ENCODE data around the gene PTPRN2.

Gene PTPRN2

GRCh38 chr7:158141806-158142518 lies 445.7 kb downstream of the PTPRN2 start:
- no peak for DNase-seq

GRCh38 chr7:158141221-158141582 lies 446.4 kb downstream of the PTPRN2 start:
- DNase-seq = no peak

GRCh38 chr7:158140538-158141220 lies 446.9 kb downstream of the PTPRN2 start:
- no peak for DNase-seq

GRCh38 chr7:158139499-158139898 lies 448.1 kb downstream of the PTPRN2 start:
- DNase-seq = no peak

GRCh38 chr7:158138329-158138597 lies 449.4 kb downstream of the PTPRN2 start:
- DNase-seq = no peak

GRCh38 chr7:158137516-158138328 lies 449.9 kb downstream of the PTPRN2 start:
- DNase-seq = no peak

GRCh38 chr7:158135931-158136330 lies 451.7 kb downstream of the PTPRN2 start:
- DNase-seq = no peak

GRCh38 chr7:158134824-158135223 lies 452.8 kb downstream of the PTPRN2 start:
- DNase-seq = no peak

GRCh38 chr7:158133515-158134271 lies 453.9 kb downstream of the PTPRN2 start:
- no peak for DNase-seq

- DNase-seq = no peak
These were observed 454.6 kb downstream of the PTPRN2 start for GRCh38 chr7:158133057-158133456.

- DNase-seq = no peak
These were observed 457.6 kb downstream of the PTPRN2 start for GRCh38 chr7:158130023-158130409.

- no peak for DNase-seq
These were observed 458.3 kb downstream of the PTPRN2 start for GRCh38 chr7:158129037-158130022.

- DNase-seq = no peak
These were observed 459.1 kb downstream of the PTPRN2 start for GRCh38 chr7:158128572-158128971.

GRCh38 chr7:158127241-158127640 lies 460.4 kb downstream of the PTPRN2 start:
- DNase-seq = no peak

GRCh38 chr7:158126661-158127060 lies 461.0 kb downstream of the PTPRN2 start:
- DNase-seq = no peak

GRCh38 chr7:158125721-158126120 lies 461.9 kb downstream of the PTPRN2 start:
- DNase-seq = no peak

GRCh38 chr7:158125091-158125490 lies 462.5 kb downstream of the PTPRN2 start:
- DNase-seq = no peak

- DNase-seq = no peak
These were observed 462.9 kb downstream of the PTPRN2 start for GRCh38 chr7:158124671-158125079.

GRCh38 chr7:158123753-158124152 lies 463.9 kb downstream of the PTPRN2 start:
- DNase-seq = no peak

- no peak for DNase-seq
These were observed 464.4 kb downstream of the PTPRN2 start for GRCh38 chr7:158123214-158123613.

GRCh38 chr7:158121441-158122045 lies 466.1 kb downstream of the PTPRN2 start:
- DNase-seq = no peak

- no peak for DNase-seq
These were observed 466.9 kb downstream of the PTPRN2 start for GRCh38 chr7:158120716-158121115.
